Measurements from ENCODE around the gene TEPSIN. TPM values are rescaled to one million over a fixed set of nuclear protein-coding genes. Genes with fewer than 3 reads are reported as not detected.

Gene TEPSIN
- total and polyA plus RNA-seq, 2 donors (not counting 3 experiments of a cell fraction or from before 2014, with no cell fraction given): 41.6 to 45.3 TPM

DNA sequence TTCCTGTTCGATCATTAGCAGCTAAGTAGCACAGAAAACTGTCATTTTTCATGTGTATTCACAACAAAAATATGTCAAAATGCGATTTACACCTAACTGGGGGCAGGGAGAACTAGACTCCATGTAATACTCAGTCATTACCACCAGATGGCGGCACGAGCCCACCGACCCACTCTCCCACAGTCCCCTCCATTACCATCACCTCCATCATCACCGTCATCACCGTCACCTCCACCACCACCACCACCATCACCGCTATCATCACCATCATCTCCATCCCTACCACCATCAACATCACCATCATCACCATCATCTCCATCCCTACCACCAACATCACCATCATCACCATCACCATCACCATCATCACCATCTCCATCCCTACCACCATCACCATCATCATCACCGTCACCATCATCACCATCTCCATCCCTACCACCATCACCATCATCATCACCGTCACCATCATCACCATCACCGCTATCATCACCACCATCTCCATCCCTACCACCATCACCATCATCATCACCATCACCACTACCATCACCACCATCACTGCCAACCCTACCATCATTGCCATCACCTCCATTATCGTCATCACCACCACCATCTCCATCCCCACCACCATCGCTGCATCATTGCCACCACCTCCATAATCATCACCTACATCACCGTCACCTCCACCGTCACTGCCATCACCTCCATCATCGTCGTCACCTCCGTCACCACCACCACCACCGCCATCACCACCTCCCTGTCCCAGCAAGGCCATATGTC, 14.7 kb upstream of the TEPSIN start:
- peak; percentile 43 for DNase-seq (ENCODE audit: low read depth, low spot score)
- TF ChIP-seq, protein P1, sequence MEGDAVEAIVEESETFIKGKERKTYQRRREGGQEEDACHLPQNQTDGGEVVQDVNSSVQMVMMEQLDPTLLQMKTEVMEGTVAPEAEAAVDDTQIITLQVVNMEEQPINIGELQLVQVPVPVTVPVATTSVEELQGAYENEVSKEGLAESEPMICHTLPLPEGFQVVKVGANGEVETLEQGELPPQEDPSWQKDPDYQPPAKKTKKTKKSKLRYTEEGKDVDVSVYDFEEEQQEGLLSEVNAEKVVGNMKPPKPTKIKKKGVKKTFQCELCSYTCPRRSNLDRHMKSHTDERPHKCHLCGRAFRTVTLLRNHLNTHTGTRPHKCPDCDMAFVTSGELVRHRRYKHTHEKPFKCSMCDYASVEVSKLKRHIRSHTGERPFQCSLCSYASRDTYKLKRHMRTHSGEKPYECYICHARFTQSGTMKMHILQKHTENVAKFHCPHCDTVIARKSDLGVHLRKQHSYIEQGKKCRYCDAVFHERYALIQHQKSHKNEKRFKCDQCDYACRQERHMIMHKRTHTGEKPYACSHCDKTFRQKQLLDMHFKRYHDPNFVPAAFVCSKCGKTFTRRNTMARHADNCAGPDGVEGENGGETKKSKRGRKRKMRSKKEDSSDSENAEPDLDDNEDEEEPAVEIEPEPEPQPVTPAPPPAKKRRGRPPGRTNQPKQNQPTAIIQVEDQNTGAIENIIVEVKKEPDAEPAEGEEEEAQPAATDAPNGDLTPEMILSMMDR (IDR thresholded peaks at IDR 0.05; ENCODE audit: extremely low read depth in 1 of 2, insufficient read depth in 1 of 2, low read depth in 1 of 2, low read length in 2 of 2): peak; percentile 66 to 76
- no peak for TF ChIP-seq POLR2AphosphoS5 (IDR thresholded peaks at IDR 0.05; ENCODE audit: insufficient read depth, low read depth, low read length)
- BruUV-seq (replicated peaks): no TSS peak
- peaks cover 0 to 16% of the 10 kb centered on the region in 2 experiments for H3K36me3 ChIP-seq (ENCODE audit: control insufficient read depth in 2 of 2, extremely low read depth in 1 of 2, insufficient read depth in 2 of 2, low read length in 2 of 2)
- ChIA-PET POLR2A (interaction anchor here (0.6 kb wide), 1 partner anchor 55 kb away, joined by 7 read pairs; no protein-coding TSS in a partner anchor), CTCF (interaction anchor here (0.6 to 6.3 kb wide), 15 partner anchors 9 to 348 kb away, joined by 3 to 117 read pairs (median 4); partner anchors contain the start of gene BAHCC1)
- no peaks in the 10 kb centered on the region for H3K4me1 ChIP-seq (ENCODE audit: control insufficient read depth, extremely low read depth, insufficient read depth, low read length)
- no peak overlapping the region for H3K27ac ChIP-seq (ENCODE audit: insufficient read depth, low read depth, low read length)
- H3K4me2 ChIP-seq (ENCODE audit: insufficient read depth, low read length): no peak overlapping the region
- intact Hi-C loops (cut with micrococcal nuclease): loop anchor here (1.0 to 5.0 kb wide), 4 partner anchors 141 to 348 kb away; partner anchors contain the start of genes ACTG1 and BAHCC1
- no peak overlapping the region for H3K4me3 ChIP-seq (replicated peaks in 1 of 3; ENCODE audit: insufficient read depth in 1 of 3, low read depth in 1 of 3, low read length in 3 of 3)
- FAIRE-seq: peak; percentile 69
- H4K20me1 ChIP-seq (replicated peaks; ENCODE audit: control insufficient read depth, extremely low read depth, insufficient read depth, low read length): no peaks in the 10 kb centered on the region
- H2AFZ ChIP-seq (ENCODE audit: low read depth, low read length): no peak overlapping the region
- no peaks in the 10 kb centered on the region for H3K79me2 ChIP-seq (ENCODE audit: control insufficient read depth, insufficient read depth, low read length)
- no peak overlapping the region for H3K9ac ChIP-seq (replicated peaks; ENCODE audit: extremely low read depth, insufficient read depth, low read length)
- H3K27me3 ChIP-seq (ENCODE audit: control insufficient read depth in 2 of 2, insufficient read depth in 2 of 2, low read length in 2 of 2): no peaks in the 10 kb centered on the region
- H3K9me3 ChIP-seq (replicated peaks; ENCODE audit: control insufficient read depth, insufficient read depth, low read length): no peaks in the 10 kb centered on the region
- no peaks in the 10 kb centered on the region for H3K9me1 ChIP-seq (replicated peaks; ENCODE audit: control insufficient read depth, extremely low read depth, insufficient read depth, low read length)
- dilution Hi-C loops (cut with MboI; ENCODE audit: extremely low pct_ligation_motif_present, low sequenced_read_pairs): no loop called here

DNA sequence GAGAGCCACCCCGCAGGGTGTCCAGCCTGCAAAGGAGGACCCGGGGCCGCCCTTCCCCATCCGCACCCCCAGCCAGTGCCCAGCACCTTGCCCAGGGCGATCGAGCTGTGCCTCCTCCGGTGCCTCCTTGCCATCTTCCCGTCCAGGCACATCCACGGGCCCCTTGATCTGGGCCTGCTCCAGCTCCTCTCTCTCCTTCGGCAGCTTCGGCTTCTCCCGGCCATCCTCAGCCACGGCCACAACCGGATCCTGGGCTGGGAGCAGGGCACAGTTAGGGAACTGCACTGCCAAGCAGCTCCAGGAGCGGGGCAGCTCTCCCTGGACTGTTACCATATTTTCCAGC, 14.1 kb upstream of the TEPSIN start:
- POLR2A ChIA-PET: interaction anchor here (0.6 kb wide), 1 partner anchor 56 kb away, joined by 7 read pairs; no protein-coding TSS in a partner anchor
- Histone ChIP-seq H3K9ac (replicated peaks; ENCODE audit: extremely low read depth, insufficient read depth, low read length) (no peak overlapping the region), H3K36me3 (ENCODE audit: control insufficient read depth in 2 of 2, extremely low read depth in 1 of 2, insufficient read depth in 2 of 2, low read length in 2 of 2) (peaks cover 0 to 13% of the 10 kb centered on the region in 2 experiments), H3K4me1 (ENCODE audit: control insufficient read depth, extremely low read depth, insufficient read depth, low read length) (no peaks in the 10 kb centered on the region), H3K4me2 (ENCODE audit: insufficient read depth, low read length) (no peak overlapping the region), H3K79me2 (ENCODE audit: control insufficient read depth, insufficient read depth, low read length) (no peaks in the 10 kb centered on the region), H3K9me3 (replicated peaks; ENCODE audit: control insufficient read depth, insufficient read depth, low read length) (no peaks in the 10 kb centered on the region), H3K27me3 (ENCODE audit: control insufficient read depth in 2 of 2, insufficient read depth in 2 of 2, low read length in 2 of 2) (no peaks in the 10 kb centered on the region), H2AFZ (ENCODE audit: low read depth, low read length) (no peak overlapping the region), H3K27ac (ENCODE audit: insufficient read depth, low read depth, low read length) (no peak overlapping the region), H3K4me3 (replicated peaks in 1 of 3; ENCODE audit: insufficient read depth in 1 of 3, low read depth in 1 of 3, low read length in 3 of 3) (no peak overlapping the region), H4K20me1 (replicated peaks; ENCODE audit: control insufficient read depth, extremely low read depth, insufficient read depth, low read length) (no peaks in the 10 kb centered on the region), H3K9me1 (replicated peaks; ENCODE audit: control insufficient read depth, extremely low read depth, insufficient read depth, low read length) (no peaks in the 10 kb centered on the region)
- CTCF ChIA-PET: interaction anchor here (0.6 to 6.3 kb wide), 14 partner anchors 9 to 349 kb away, joined by 3 to 117 read pairs (median 4); partner anchors contain the start of gene BAHCC1
- FAIRE-seq (no peak), DNase-seq (ENCODE audit: low read depth, low spot score) (no peak)
- intact Hi-C loops (cut with micrococcal nuclease) (loop anchor here (1.0 to 5.0 kb wide), 4 partner anchors 142 to 348 kb away; partner anchors contain the start of genes ACTG1 and BAHCC1), dilution Hi-C loops (cut with MboI; ENCODE audit: extremely low pct_ligation_motif_present, low sequenced_read_pairs) (no loop called here)
- no TSS peak for BruUV-seq (replicated peaks)
- TF ChIP-seq MYC (IDR thresholded peaks at IDR 0.05; ENCODE audit: low read depth, low read length): no peak
- TF ChIP-seq POLR2A (IDR thresholded peaks at IDR 0.05; ENCODE audit: low read depth, low read length): no peak
- TF ChIP-seq FOS (IDR thresholded peaks at IDR 0.05; ENCODE audit: borderline replicate concordance, insufficient read depth, low read length): no peak
- TF ChIP-seq JUN (IDR thresholded peaks at IDR 0.05; ENCODE audit: borderline replicate concordance, insufficient read depth, insufficient read length, low read depth): no peak

All from endothelial cell of umbilical vein (primary cell).